Astrocyte of the cerebellum (primary cell): ENCODE data around the gene IQCK.
A peak's percentile ranks its signal among the peaks of the same experiment; 100 is the strongest.

Source experiments
- DNase-seq: peaks from one replicate; pipeline ENCODE4 v3.0.0-alpha.2; 2011; ENCODE audit warnings: low read depth
- H3K4me3 ChIP-seq: 2 replicates; pipeline ENCODE4 v1.5.1; 2011; ENCODE audit warnings: mild to moderate bottlenecking, low read depth, low read length, moderate library complexity
- CTCF ChIP-seq: IDR thresholded peaks from 2 replicates; pipeline ENCODE4 v1.5.1; 2012; ENCODE audit warnings: low read length, low read depth, moderate library complexity, mild to moderate bottlenecking; ENCODE audit errors: missing control alignments
- in situ Hi-C: cut with HindIII; loops from 2 replicates; pipeline ENCODE4 v1.10.0; 2017; ENCODE audit warnings: low sequenced_read_pairs

Gene IQCK

GRCh38 chr16:19698480-19699465, 19.3 kb upstream of the IQCK start:
- DNase-seq: peak; percentile 29
- in situ Hi-C loops: no loop called here
- H3K4me3 ChIP-seq: no peak overlapping the region
- TF ChIP-seq CTCF: no peak

DNA sequence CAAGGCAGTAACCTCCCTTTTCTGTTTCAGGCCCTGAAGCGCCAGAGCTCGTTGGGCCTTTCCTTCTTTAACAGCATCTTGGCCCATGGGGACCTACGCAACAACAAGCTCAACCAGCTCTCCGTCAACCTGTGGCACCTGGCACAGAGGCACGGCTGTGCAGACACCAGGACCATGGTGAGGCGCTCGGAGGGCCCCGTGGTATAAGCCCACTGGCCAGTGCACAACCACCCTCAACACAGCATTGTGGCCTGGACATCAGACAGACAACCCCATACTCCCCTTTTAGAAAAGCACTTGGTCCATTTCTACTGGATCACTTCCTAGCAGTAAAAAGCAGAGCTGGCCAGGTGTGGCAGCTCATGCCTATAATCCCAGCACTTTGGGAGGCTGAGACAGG, 18.6 kb upstream of the IQCK start:
- in situ Hi-C loops: no loop called here
- TF ChIP-seq CTCF: no peak
- no peak for DNase-seq
- no peak overlapping the region for H3K4me3 ChIP-seq

DNA sequence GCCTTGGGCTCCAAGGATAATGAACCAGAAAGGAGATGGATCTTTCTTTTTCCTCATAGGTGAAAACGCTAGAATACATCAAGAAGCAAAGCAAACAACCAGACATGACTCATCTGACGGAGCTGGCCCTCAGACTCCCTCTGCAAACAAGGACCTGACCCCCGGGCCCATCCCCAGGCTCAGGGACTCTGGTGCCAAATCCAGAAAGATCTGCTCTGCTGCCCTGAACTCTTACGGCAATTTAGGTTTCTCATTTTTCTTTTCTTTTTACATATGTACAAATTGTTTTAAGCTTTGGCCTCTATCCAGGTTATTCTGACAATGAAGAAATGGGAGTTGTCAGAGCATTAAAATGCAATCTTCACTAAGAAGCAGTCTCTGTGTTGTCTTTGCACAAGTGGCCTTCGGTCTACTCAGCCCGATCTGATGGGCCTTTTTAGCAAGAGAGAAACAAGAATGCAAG, 17.7 kb upstream of the IQCK start:
- no peak for TF ChIP-seq CTCF
- peak; percentile 34 for DNase-seq
- no peak overlapping the region for H3K4me3 ChIP-seq
- in situ Hi-C loops: no loop called here

GRCh38 chr16:19701091-19701490, 17.0 kb upstream of the IQCK start:
- DNase-seq: peak; percentile 43
- no peak for TF ChIP-seq CTCF
- in situ Hi-C loops: no loop called here

DNA sequence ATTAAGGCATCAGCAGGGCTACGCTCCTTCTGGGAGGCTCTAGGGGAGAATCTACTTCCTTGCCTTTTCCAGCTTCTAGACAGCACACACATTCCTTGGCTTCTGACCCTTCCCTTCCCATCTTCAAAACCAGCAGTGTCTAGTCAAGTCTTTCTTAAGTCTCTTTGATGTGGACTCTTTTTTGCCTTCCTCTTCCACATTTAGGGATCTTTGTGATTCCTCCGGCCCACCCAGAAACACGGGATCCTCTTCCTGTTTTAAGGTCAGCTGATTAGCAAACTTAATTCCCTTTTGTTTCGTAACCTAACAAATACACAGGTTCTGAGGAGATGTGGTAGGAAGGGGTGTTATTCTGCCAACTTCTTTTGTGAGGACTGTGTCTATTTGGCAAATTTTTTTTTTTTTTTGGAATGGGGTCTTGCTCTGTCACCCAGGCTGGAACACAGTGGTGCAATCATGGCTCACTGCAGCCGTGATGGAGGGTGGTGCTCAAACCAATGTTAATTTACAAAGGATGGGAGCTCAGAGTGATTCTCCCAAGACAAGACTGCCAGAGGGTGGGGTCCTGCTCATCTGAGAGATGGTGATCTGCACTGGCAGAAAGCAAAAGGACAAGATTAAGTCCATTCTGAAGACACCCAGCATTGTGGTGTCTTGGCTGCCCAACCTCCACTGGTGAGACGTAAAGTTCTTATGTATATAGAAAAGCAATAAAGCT, 14.7 kb upstream of the IQCK start:
- in situ Hi-C loops: no loop called here
- no peak overlapping the region for H3K4me3 ChIP-seq
- DNase-seq: no peak
- TF ChIP-seq CTCF: no peak

More at GRCh38 chr16:19701091-19701490, 17.0 kb upstream of the IQCK start:
- no peak overlapping the region for H3K4me3 ChIP-seq

- H3K4me3 ChIP-seq: no peak overlapping the region
- DNase-seq: no peak
- no peak for TF ChIP-seq CTCF
- in situ Hi-C loops: no loop called here
Measured at GRCh38 chr16:19704321-19705145, 13.5 kb upstream of the IQCK start.
